Measurements from ENCODE around the gene PAMR1.
A peak's percentile ranks its signal among the peaks of the same experiment; 100 is the strongest.

Gene PAMR1

DNA sequence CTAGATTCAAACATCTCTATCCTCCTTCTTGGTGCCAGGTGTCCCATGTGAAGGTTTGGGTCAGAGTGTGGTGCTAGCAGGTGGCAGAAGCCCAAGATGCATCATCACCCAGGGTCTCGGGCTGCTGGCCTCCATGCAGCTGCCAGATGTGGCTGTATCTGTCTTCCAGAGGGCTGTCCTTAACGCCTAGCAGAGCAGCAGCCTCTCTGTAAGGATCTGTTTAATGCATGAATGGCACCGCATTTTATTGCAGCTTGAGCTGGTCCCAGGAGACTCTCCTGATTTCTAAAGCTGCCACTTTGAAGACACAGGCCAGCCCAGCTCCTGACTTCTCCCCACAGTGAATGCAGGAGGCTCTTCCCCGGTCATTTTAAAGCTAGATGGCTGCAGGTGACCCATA, 132.3 kb downstream of the PAMR1 start:
- DNase-seq: no peak

GRCh38 chr11:35391922-35392688, 133.3 kb downstream of the PAMR1 start:
- DNase-seq: peak; percentile 76

DNA sequence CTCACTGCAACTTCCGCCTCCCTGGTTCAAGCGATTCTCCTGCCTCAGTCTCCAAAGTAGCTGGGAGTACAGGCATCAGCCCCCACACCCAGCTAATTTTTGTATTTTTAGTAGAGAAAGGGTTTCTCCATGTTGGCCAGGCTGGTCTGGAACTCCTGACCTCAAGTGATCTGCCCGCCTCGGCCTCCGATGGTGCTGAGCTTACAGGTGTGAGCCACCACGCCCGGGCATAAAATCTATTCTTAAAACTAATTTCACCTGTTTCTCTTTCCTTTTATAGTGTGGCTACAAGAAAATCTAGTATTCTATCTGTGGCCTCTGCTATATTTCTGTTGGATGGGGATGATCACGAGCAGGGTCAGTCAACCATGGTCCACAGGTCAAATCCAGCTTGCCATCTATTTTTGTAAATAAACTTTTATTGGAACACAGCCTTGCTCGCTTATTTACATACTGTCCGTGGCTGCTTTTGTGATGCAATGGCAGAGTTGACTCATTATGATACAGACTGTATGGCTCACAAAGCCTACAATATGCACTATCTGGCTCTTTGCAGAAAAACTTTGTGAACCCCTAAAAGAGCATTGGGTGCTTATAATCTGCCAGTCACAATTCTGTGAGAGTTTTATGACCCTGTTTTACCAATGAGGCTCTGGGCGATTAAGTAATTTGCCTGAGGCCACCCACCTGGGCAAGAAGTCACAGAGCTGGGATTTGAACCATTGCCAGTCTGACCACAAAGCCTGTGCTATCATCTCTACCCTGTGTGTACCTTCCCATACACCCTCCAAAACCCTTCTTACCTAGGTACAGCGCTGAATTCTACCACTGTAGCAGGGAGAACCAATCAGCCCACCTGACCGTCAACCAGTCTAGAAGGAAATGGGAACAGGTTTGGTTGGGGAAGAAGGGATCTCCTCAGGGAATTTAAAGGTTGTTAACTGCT, 134.4 kb downstream of the PAMR1 start:
- peak; percentile 65 for DNase-seq

- peak; percentile 79 for DNase-seq
Observed at GRCh38 chr11:35389897-35390465, 135.4 kb downstream of the PAMR1 start.

GRCh38 chr11:35389112-35389511, 136.3 kb downstream of the PAMR1 start:
- no peak for DNase-seq

- DNase-seq: no peak
Observed at GRCh38 chr11:35388061-35388460, 137.4 kb downstream of the PAMR1 start.

- DNase-seq: no peak
Observed at GRCh38 chr11:35387111-35387982, 138.1 kb downstream of the PAMR1 start.

DNA sequence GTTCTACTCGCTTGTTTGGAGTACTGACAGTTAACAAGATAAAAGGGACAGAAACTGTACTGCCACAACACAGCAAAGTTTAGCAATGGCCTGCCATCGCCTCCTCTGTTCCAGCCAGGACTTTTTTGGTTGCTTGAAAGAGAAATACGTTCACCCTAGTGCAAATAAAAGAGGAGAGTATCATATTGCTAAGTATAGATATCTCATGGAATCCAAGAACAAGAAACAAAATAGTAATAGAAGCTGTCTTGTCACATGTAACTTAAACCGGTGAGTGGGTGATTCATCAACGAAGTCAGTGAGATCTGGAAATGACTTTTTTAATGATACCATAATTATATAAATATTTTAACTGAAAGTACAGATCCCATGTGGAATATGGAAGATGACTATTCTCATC, 141.5 kb downstream of the PAMR1 start:
- no peak for DNase-seq
